H9 (cell line): Measurements from ENCODE around the gene CCDC148. TPM values are rescaled to one million over a fixed set of nuclear protein-coding genes. Genes with fewer than 3 reads are reported as not detected.

Experiments
- DNase-seq: peaks from one replicate; pipeline ENCODE4 v3.0.0-alpha.2; 2017
- H2AFZ ChIP-seq: one replicate; pipeline ENCODE4 v1.6.1; 2013; ENCODE audit warnings: mild to moderate bottlenecking, low read length, control low read depth, moderate library complexity
- H2AK5ac ChIP-seq: 2 replicates; pipeline ENCODE4 v1.6.1; 2013; ENCODE audit warnings: low read length, control low read depth, mixed read lengths; ENCODE audit not compliant: insufficient read length
- H2BK120ac ChIP-seq: one replicate; pipeline ENCODE4 v1.6.1; 2013; ENCODE audit warnings: low read depth, mild to moderate bottlenecking, low read length, control low read depth, inconsistent platforms; ENCODE audit not compliant: poor library complexity, severe bottlenecking
- H2BK12ac ChIP-seq: 2 replicates; pipeline ENCODE4 v1.6.1; 2013; ENCODE audit warnings: low read length, control low read depth, mixed read lengths, low read depth; ENCODE audit not compliant: insufficient read length
- H2BK15ac ChIP-seq: 2 replicates; pipeline ENCODE4 v1.6.1; 2013; ENCODE audit warnings: low read depth, low read length, control low read depth
- H2BK20ac ChIP-seq: one replicate; pipeline ENCODE4 v1.6.1; 2013; ENCODE audit warnings: low read depth, mild to moderate bottlenecking, low read length, control low read depth, inconsistent platforms; ENCODE audit not compliant: poor library complexity, severe bottlenecking
- H2BK5ac ChIP-seq: 2 replicates; pipeline ENCODE4 v1.6.1; 2013; ENCODE audit warnings: low read length, control low read depth, mixed read lengths; ENCODE audit not compliant: insufficient read length
- H3K14ac ChIP-seq: 2 replicates; pipeline ENCODE4 v1.6.1; 2013; ENCODE audit warnings: low read length, control low read depth; ENCODE audit not compliant: insufficient read depth
- H3K18ac ChIP-seq: 2 replicates; pipeline ENCODE4 v1.6.1; 2013; ENCODE audit warnings: low read depth, mild to moderate bottlenecking, mixed read lengths, low read length, control low read depth; ENCODE audit not compliant: insufficient read length
- H3K23ac ChIP-seq: 2 replicates; pipeline ENCODE4 v1.6.1; 2013; ENCODE audit warnings: low read length, control low read depth, mixed read lengths, low read depth; ENCODE audit not compliant: insufficient read length
- H3K23me2 ChIP-seq: 2 replicates; pipeline ENCODE4 v1.6.1; 2013; ENCODE audit warnings: low read depth, mild to moderate bottlenecking, mixed read lengths, low read length, control low read depth; ENCODE audit not compliant: insufficient read length, poor library complexity, severe bottlenecking
- H3K27ac ChIP-seq: 2 replicates; pipeline ENCODE4 v1.5.1; 2013; ENCODE audit warnings: low read length, control low read depth, mixed read lengths, low read depth; ENCODE audit not compliant: insufficient read length
- H3K27me3 ChIP-seq: 2 replicates; pipeline ENCODE4 v1.6.1; 2013; ENCODE audit warnings: low read length, control low read depth, inconsistent platforms; ENCODE audit not compliant: insufficient read depth
- H3K4ac ChIP-seq: 2 replicates; pipeline ENCODE4 v1.6.1; 2013; ENCODE audit warnings: low read depth, mild to moderate bottlenecking, control low read depth, inconsistent platforms, low read length, moderate library complexity
- H3K4me1 ChIP-seq: 2 replicates; pipeline ENCODE4 v1.6.1; 2013; ENCODE audit warnings: low read length, control low read depth, inconsistent platforms; ENCODE audit not compliant: insufficient read depth
- H3K4me2 ChIP-seq: 2 replicates; pipeline ENCODE4 v1.6.1; 2013; ENCODE audit warnings: low read length, control low read depth, mixed read lengths; ENCODE audit not compliant: insufficient read length, insufficient read depth
- H3K56ac ChIP-seq: 2 replicates; pipeline ENCODE4 v1.6.1; 2013; ENCODE audit warnings: low read depth, mild to moderate bottlenecking, mixed read lengths, low read length, control low read depth; ENCODE audit not compliant: insufficient read length
- H3K79me1 ChIP-seq: 2 replicates; pipeline ENCODE4 v1.6.1; 2013; ENCODE audit warnings: low read depth, mild to moderate bottlenecking, moderate library complexity, low read length, control low read depth, inconsistent platforms; ENCODE audit not compliant: insufficient read depth, poor library complexity, severe bottlenecking
- H3K79me2 ChIP-seq: 2 replicates; pipeline ENCODE4 v1.6.1; 2013; ENCODE audit warnings: low read length, control low read depth, inconsistent platforms; ENCODE audit not compliant: insufficient read depth
- H3K9ac ChIP-seq: 2 replicates; pipeline ENCODE4 v1.6.1; 2013; ENCODE audit warnings: low read length, control low read depth, mixed read lengths; ENCODE audit not compliant: insufficient read length; ENCODE audit errors: extremely low read depth
- H3K9me3 ChIP-seq: one replicate; pipeline ENCODE4 v1.6.1; 2013; ENCODE audit warnings: low read depth, low read length, inconsistent platforms; ENCODE audit not compliant: control insufficient read depth
- H3T11ph ChIP-seq: one replicate; pipeline ENCODE4 v1.6.1; 2013; ENCODE audit warnings: mild to moderate bottlenecking, low read length, control low read depth, inconsistent platforms
- H4K20me1 ChIP-seq: one replicate; pipeline ENCODE4 v1.6.1; 2013; ENCODE audit not compliant: control insufficient read depth, insufficient read length, insufficient read depth
- H4K5ac ChIP-seq: 2 replicates; pipeline ENCODE4 v1.6.1; 2013; ENCODE audit warnings: low read depth, mild to moderate bottlenecking, mixed read lengths, low read length, control low read depth; ENCODE audit not compliant: insufficient read length
- H4K8ac ChIP-seq: replicated peaks from 2 replicates; pipeline ENCODE4 v1.6.1; 2013; ENCODE audit warnings: low read length, control low read depth, mixed read lengths, low read depth; ENCODE audit not compliant: insufficient read length
- H4K91ac ChIP-seq: 2 replicates; pipeline ENCODE4 v1.6.1; 2013; ENCODE audit warnings: low read depth, mild to moderate bottlenecking, moderate library complexity, mixed read lengths, low read length, control low read depth; ENCODE audit not compliant: insufficient read length
- H3K27ac Mint-ChIP-seq, 3 experiments: 2 replicates in 2 of 3; 3 replicates in 1 of 3; pipeline ENCODE4 v1.8.0; 2020 to 2021; ENCODE audit warnings: mixed read lengths in 3 of 3, mild to moderate bottlenecking in 1 of 3, moderate library complexity in 1 of 3
- H3K27me3 Mint-ChIP-seq: 2 replicates; pipeline ENCODE4 v1.8.0; 2021; ENCODE audit warnings: low read depth, mild to moderate bottlenecking, moderate library complexity, mixed read lengths
- H3K36me3 Mint-ChIP-seq, 3 experiments: 2 replicates in 2 of 3; 3 replicates in 1 of 3; pipeline ENCODE4 v1.8.0; 2020 to 2021; ENCODE audit warnings: low read depth in 3 of 3, mixed read lengths in 3 of 3; ENCODE audit not compliant: insufficient read depth in 1 of 3
- H3K4me1 Mint-ChIP-seq, 2 experiments: 2 replicates each; pipeline ENCODE4 v1.8.0; 2020; ENCODE audit warnings: mixed read lengths in 2 of 2
- H3K4me3 Mint-ChIP-seq, 2 experiments: 2 replicates in 1 of 2; 3 replicates in 1 of 2; pipeline ENCODE4 v1.8.0; 2020 to 2021; ENCODE audit warnings: mild to moderate bottlenecking in 2 of 2, mixed read lengths in 2 of 2, moderate library complexity in 1 of 2
- H3K9me3 Mint-ChIP-seq, 2 experiments: 2 replicates in 1 of 2; 3 replicates in 1 of 2; pipeline ENCODE4 v1.8.0; 2020; ENCODE audit warnings: mild to moderate bottlenecking in 2 of 2, mixed read lengths in 2 of 2, moderate library complexity in 1 of 2
- WGBS: extraction: QIAGEN DNeasy Blood & Tissue Kit; methylation state at CpG from one replicate; pipeline ENCODE4 v1.1.7; 2013; ENCODE audit warnings: missing lambda C conversion rate, low lambda C conversion rate, mixed read lengths; ENCODE audit not compliant: insufficient read length; ENCODE audit errors: extremely low coverage; 5-methylcytosine and 5-hydroxymethylcytosine counted together
- total RNA-seq: library from RNA; stranded (reverse); gene quantifications from 2 replicates; pipeline ENCODE4 v1.2.1, GENCODE V29; 2021
- TF ChIP-seq, protein P1 (sequence below): fragments of 200-600 bp; sonication (generic); conservative IDR thresholded peaks from 3 replicates; pipeline ENCODE4 v1.8.0; 2021; ENCODE audit warnings: antibody characterized with exemption, mild to moderate bottlenecking

Gene CCDC148
- total RNA-seq, 1 experiment from 2014 or later = 1.5 TPM

DNA sequence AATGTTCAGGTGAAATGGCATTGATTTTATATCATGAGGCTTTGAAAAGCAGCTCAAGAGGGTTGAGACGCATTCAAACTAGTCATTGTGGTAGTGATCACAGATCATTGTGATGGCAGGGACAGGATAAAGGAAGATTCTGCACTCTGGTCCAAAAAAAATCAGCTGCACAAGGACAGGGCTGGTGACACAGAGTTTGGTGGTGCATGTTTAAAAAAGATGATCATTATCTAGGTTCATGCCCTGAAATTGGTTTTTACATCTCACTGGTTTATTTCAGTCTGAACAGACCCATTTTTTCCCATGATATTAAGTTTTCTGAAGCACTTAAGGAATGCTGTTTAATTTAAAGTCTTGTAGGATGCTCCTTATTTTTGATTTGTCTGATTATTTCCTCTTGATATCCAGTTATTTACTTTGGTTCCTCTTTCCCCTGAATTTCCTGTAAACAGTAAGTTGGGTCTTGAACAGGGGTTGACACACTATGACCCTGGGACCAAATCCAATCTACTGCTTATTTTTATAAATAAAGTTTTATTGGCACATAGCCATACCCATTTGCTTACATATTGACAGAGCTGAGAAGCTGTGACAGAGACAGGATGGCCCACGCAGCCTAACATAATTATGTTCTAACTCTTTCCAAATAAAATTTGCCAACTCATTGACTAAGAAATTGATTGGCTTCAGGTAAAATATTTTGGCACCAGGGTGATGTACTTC lies 256.5 kb downstream of the CCDC148 start:
- TF ChIP-seq, protein P1, sequence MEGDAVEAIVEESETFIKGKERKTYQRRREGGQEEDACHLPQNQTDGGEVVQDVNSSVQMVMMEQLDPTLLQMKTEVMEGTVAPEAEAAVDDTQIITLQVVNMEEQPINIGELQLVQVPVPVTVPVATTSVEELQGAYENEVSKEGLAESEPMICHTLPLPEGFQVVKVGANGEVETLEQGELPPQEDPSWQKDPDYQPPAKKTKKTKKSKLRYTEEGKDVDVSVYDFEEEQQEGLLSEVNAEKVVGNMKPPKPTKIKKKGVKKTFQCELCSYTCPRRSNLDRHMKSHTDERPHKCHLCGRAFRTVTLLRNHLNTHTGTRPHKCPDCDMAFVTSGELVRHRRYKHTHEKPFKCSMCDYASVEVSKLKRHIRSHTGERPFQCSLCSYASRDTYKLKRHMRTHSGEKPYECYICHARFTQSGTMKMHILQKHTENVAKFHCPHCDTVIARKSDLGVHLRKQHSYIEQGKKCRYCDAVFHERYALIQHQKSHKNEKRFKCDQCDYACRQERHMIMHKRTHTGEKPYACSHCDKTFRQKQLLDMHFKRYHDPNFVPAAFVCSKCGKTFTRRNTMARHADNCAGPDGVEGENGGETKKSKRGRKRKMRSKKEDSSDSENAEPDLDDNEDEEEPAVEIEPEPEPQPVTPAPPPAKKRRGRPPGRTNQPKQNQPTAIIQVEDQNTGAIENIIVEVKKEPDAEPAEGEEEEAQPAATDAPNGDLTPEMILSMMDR = no peak
- Histone ChIP-seq H3K9ac (no peak overlapping the region), H2BK12ac (no peak overlapping the region), H3K27ac (no peak overlapping the region), H3K79me1 (no peaks in the 10 kb centered on the region), H3K23ac (no peak overlapping the region), H2BK20ac (no peak overlapping the region), H3K18ac (no peak overlapping the region), H3K9me3 (no peaks in the 10 kb centered on the region), H3K4me1 (no peaks in the 10 kb centered on the region), H4K5ac (no peak overlapping the region), H2AFZ (no peak overlapping the region), H2AK5ac (no peak overlapping the region), H3K4ac (no peak overlapping the region), H3K79me2 (no peaks in the 10 kb centered on the region), H3K27me3 (no peaks in the 10 kb centered on the region), H4K20me1 (no peaks in the 10 kb centered on the region), H3K56ac (no peak overlapping the region), H2BK15ac (no peak overlapping the region), H4K8ac (no peak overlapping the region), H4K91ac (no peak overlapping the region), H2BK120ac (no peak overlapping the region), H3K4me2 (no peak overlapping the region), H3T11ph (no peak overlapping the region), H2BK5ac (no peak overlapping the region), H3K14ac (no peak overlapping the region), H3K23me2 (no peaks in the 10 kb centered on the region)
- no peaks in the 10 kb centered on the region for H3K27me3 Mint-ChIP-seq
- no peak for DNase-seq
- no CpG with 5 or more reads among the region's 2 CpGs for WGBS
- no peak overlapping the region for H3K4me3 Mint-ChIP-seq
- no peaks in the 10 kb centered on the region for H3K9me3 Mint-ChIP-seq
- H3K36me3 Mint-ChIP-seq = no peaks in the 10 kb centered on the region
- H3K27ac Mint-ChIP-seq = no peak overlapping the region
- no peaks in the 10 kb centered on the region for H3K4me1 Mint-ChIP-seq
